Tibial artery (tissue), 4 donors: ENCODE data around the gene C11orf98.

Source experiments
- DNase-seq, 2 donors: peaks; one replicate each; pipeline ENCODE4 v3.0.0-alpha.2; 2019
- H3K27ac ChIP-seq, 2 donors: fragments of 200-600 bp; sonication (generic) in 1 of 2; 1 replicate in 1 of 2; 2 replicates in 1 of 2; pipeline ENCODE4 v1.5.1; 2018 to 2019; ENCODE audit warnings: mild to moderate bottlenecking in 1 of 2
- H3K27me3 ChIP-seq, 2 donors: fragments of 200-600 bp; sonication (generic) in 1 of 2; one replicate each; pipeline versions ENCODE4 v1.5.1 to v1.6.0; 2016 to 2019
- H3K36me3 ChIP-seq, 3 donors: fragments of 200-600 bp; sonication (generic) in 2 of 3; one replicate each; pipeline ENCODE4 v1.5.1; 2016 to 2019; ENCODE audit warnings: mild to moderate bottlenecking in 2 of 3
- H3K4me1 ChIP-seq, 4 donors: fragments of 200-600 bp; sonication (generic) in 2 of 4; 1 replicate in 3 of 4; 2 replicates in 1 of 4; pipeline ENCODE4 v1.5.1; 2016 to 2019
- H3K4me3 ChIP-seq, 2 donors: fragments of 200-600 bp; sonication (generic) in 1 of 2; 1 replicate in 1 of 2; 2 replicates in 1 of 2; pipeline ENCODE4 v1.5.1; 2018 to 2019; ENCODE audit warnings: mild to moderate bottlenecking in 2 of 2
- H3K9me3 ChIP-seq, 3 donors: fragments of 200-600 bp; sonication (generic) in 1 of 3; one replicate each; pipeline ENCODE4 v1.5.1; 2016 to 2019
- CTCF ChIP-seq, 2 experiments: fragments of 200-600 bp in 1 of 2; fragments of 450-650 bp in 1 of 2; IDR thresholded peaks; one replicate each; pipeline ENCODE4 v1.5.1; 2017 to 2019; ENCODE audit warnings: antibody characterized with exemption in 2 of 2, mild to moderate bottlenecking in 1 of 2, moderate library complexity in 1 of 2
- intact Hi-C: fragments of 100-400 bp; cut with DNase I; formaldehyde crosslinking; loops from one replicate; pipeline ENCODE4 v1.15.0; 2023; ENCODE audit warnings: low total_unique reads

The C11orf98 gene

DNA sequence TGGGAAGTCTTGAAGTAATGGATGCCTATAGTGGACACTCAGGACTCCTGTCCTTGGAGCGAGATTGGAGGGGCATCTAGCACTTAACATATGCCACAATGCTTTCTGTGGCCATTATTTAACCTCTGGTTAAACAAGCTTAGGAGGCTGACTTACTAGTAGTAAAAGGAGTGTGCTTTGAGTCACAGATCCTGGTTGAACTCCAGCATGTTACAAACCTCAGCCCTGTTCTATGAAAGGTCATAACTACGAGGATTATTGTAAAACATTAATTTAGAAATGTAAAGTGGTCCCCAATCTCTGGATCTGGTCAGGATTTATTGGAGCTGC is 8.2 kb upstream of the C11orf98 start:
- Histone ChIP-seq H3K9me3 (no peaks in the 10 kb centered on the region), H3K27me3 (no peaks in the 10 kb centered on the region), H3K27ac (peak overlapping the region in 1 of 2 donors; percentile 94), H3K4me1 (peaks cover 0 to 45% (median 34%) of the 10 kb centered on the region in 4 donors), H3K4me3 (peak overlapping the region in 1 of 2 donors; percentile 92), H3K36me3 (peaks cover 19 to 41% (median 21%) of the 10 kb centered on the region in 3 donors)
- TF ChIP-seq CTCF (IDR thresholded peaks at IDR 0.05) = no peak
- DNase-seq = no peak
- intact Hi-C loops = no loop called here

- no peak for TF ChIP-seq CTCF (IDR thresholded peaks at IDR 0.05)
- Histone ChIP-seq H3K4me3 (peak within 1 kb of the TSS; percentile 58 to 92), H3K9me3 (no peaks in the 10 kb centered on the region), H3K4me1 (peaks cover under 1 to 45% (median 34%) of the 10 kb centered on the region in 4 donors), H3K36me3 (peaks cover 10 to 38% (median 13%) of the 10 kb centered on the region in 3 donors), H3K27ac (peak within 1 kb of the TSS; percentile 92 to 94), H3K27me3 (no peaks in the 10 kb centered on the region)
- intact Hi-C loops = no loop called here
- peak; percentile 75 to 83 for DNase-seq
Observed at GRCh38 chr11:62671608-62672389, 6.8 kb upstream of the C11orf98 start, which contains the start of the genes LBHD1 and UQCC3. Gene LBHD1, minus strand, starts transcription at chr11:62672267. Its CDS starts 2,236 bp downstream, at chr11:62670031. Gene UQCC3, plus strand, starts transcription at chr11:62671673. Its CDS starts 73 bp downstream, at chr11:62671746.

- Histone ChIP-seq H3K27me3 (no peaks in the 10 kb centered on the region), H3K9me3 (no peaks in the 10 kb centered on the region), H3K4me1 (peaks cover 7 to 49% (median 39%) of the 10 kb centered on the region in 4 donors), H3K27ac (peak overlapping the region; percentile 92 to 94), H3K4me3 (peak overlapping the region; percentile 58 to 92), H3K36me3 (peaks cover 8 to 37% (median 11%) of the 10 kb centered on the region in 3 donors)
- intact Hi-C loops = no loop called here
- TF ChIP-seq CTCF (IDR thresholded peaks at IDR 0.05) = no peak
- DNase-seq = no peak
Observed at GRCh38 chr11:62671236-62671607, 6.2 kb upstream of the C11orf98 start.

DNA sequence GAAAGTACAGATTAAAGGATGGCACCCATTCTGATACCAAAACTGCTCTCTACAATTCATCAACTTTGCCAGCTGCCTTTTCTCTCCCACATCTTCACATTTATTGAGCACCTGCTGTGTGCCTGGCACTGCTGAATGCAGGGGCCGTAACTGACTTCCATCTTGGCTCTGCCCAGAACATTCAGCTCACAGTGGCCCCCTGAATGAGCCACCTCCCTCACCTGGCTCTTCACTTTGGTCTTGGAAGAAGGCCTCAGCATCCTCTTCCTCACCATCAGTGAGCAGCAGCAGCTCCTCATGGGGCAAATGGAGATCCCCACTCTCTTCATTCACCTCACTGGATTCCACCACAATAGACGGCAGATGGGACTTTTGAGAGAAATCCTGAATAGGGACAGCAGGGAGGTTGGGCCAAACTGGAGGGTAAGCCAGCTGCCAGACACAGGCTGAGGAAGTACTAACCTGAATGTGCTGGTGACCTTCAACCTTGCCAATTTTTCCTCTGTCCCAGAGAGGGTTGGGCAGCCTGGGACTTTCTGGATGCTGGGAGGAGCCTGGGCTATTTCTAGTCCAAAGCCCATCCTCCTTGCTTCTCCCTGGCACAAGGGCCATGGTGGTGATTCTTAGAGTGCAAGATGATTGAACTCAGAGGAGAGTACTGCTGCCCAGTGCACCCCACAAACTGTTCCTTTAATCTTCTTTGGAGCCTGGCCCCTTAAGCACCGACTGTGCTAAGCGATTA is 4.6 kb upstream of the C11orf98 start:
- no peak for DNase-seq
- peaks cover 7 to 51% (median 42%) of the 10 kb centered on the region in 4 donors for H3K4me1 ChIP-seq
- H3K9me3 ChIP-seq = no peaks in the 10 kb centered on the region
- no peak for TF ChIP-seq CTCF (IDR thresholded peaks at IDR 0.05)
- no peak overlapping the region for H3K4me3 ChIP-seq
- peak overlapping the region in 1 of 2 donors; percentile 4 for H3K27ac ChIP-seq
- intact Hi-C loops = no loop called here
- H3K36me3 ChIP-seq = peaks cover 6 to 23% (median 8%) of the 10 kb centered on the region in 3 donors
- H3K27me3 ChIP-seq = no peaks in the 10 kb centered on the region

DNA sequence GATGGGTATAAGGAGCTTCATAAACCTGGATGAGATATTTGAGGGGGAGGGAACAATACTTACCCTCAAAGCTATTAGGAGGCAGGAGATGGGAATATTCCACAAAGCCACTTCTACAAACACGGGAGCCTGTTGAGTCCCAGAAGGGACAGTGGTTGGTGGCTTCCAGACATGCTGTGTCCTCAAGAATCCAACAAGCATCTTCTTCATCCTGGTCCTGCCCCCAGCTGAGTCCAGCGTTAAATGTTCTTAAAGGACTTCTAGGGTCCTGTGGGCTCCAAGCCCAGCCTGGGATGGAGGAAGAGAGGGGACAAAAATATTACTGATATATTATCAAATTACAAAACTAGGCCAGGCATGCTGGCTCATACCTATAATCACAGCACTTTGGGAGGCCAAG is 2.5 kb upstream of the C11orf98 start:
- TF ChIP-seq CTCF (IDR thresholded peaks at IDR 0.05) = no peak
- H3K36me3 ChIP-seq = peaks cover 7 to 22% (median 8%) of the 10 kb centered on the region in 3 donors
- H3K27ac ChIP-seq = no peak overlapping the region
- no peak overlapping the region for H3K4me3 ChIP-seq
- no peak for DNase-seq
- peaks cover 7 to 50% (median 31%) of the 10 kb centered on the region in 4 donors for H3K4me1 ChIP-seq
- no peaks in the 10 kb centered on the region for H3K27me3 ChIP-seq
- intact Hi-C loops = no loop called here
- H3K9me3 ChIP-seq = no peaks in the 10 kb centered on the region
